Panc1 (cell line): Measurements from ENCODE around the gene GALNT10. TPM values are rescaled to one million over a fixed set of nuclear protein-coding genes. Genes with fewer than 3 reads are reported as not detected.

Source experiments
- ATAC-seq: fragments of 200-7000 bp; cut with Tn5 transposase; 2 replicates; pipeline ENCODE4 v1.9.1; 2020; ENCODE audit warnings: mild to moderate bottlenecking, moderate library complexity
- BruUV-seq: library from RNA; stranded (reverse); fragments of 400-500 nt; replicated peaks from 2 replicates; lab custom pipeline; 2021; lab: Mats Ljungman, UMichigan
- CTCF ChIA-PET: fragments of 300-600 bp; sonication (Branson Sonifier 250); formaldehyde crosslinking; loops from one replicate; lab custom pipeline; 2022; ENCODE audit warnings: antibody characterized with exemption; lab: Charles Lee
- POLR2A ChIA-PET: fragments of 300-600 bp; sonication (Branson Sonifier 250); formaldehyde crosslinking; loops from one replicate; lab custom pipeline; 2022; ENCODE audit warnings: antibody characterized with exemption; lab: Charles Lee
- DNase-seq: peaks from one replicate; pipeline ENCODE4 v3.0.0-alpha.2; 2010; ENCODE audit warnings: low read depth, low spot score
- H3K27ac ChIP-seq: 2 replicates; pipeline ENCODE4 v1.5.1; 2011; ENCODE audit warnings: mild to moderate bottlenecking, low read length, inconsistent platforms
- H3K27me3 ChIP-seq: fragments of 200-500 bp; sonication (Bioruptor generic); 2 replicates; pipeline ENCODE4 v1.6.0; 2014; ENCODE audit warnings: low read length, inconsistent platforms; ENCODE audit not compliant: control insufficient read depth, insufficient read depth
- H3K36me3 ChIP-seq: fragments of 200-500 bp; sonication (Bioruptor generic); 2 replicates; pipeline ENCODE4 v1.5.1; 2014; ENCODE audit warnings: inconsistent platforms, mild to moderate bottlenecking, low read length, moderate library complexity; ENCODE audit not compliant: control insufficient read depth, insufficient read depth
- H3K4me1 ChIP-seq: 2 replicates; pipeline ENCODE4 v1.5.1; 2011; ENCODE audit warnings: inconsistent platforms, mild to moderate bottlenecking, low read length, moderate library complexity; ENCODE audit not compliant: control insufficient read depth, insufficient read depth
- H3K4me3 ChIP-seq, 2 experiments: 2 replicates each; pipeline ENCODE4 v1.5.1; 2011 to 2012; ENCODE audit warnings: low read depth in 2 of 2, low read length in 2 of 2, mild to moderate bottlenecking in 2 of 2, inconsistent platforms in 1 of 2, moderate library complexity in 1 of 2
- H3K9me3 ChIP-seq: fragments of 200-500 bp; sonication (Bioruptor generic); 2 replicates; pipeline ENCODE4 v1.5.1; 2014; ENCODE audit warnings: low read depth, mild to moderate bottlenecking, inconsistent platforms, low read length, moderate library complexity; ENCODE audit not compliant: control insufficient read depth, insufficient read depth
- CTCF ChIP-seq: fragments of 450-650 bp; IDR thresholded peaks from 2 replicates; pipeline ENCODE4 v1.5.1; 2017; ENCODE audit warnings: mild to moderate bottlenecking
- POLR2AphosphoS5 ChIP-seq: IDR thresholded peaks from 2 replicates; pipeline ENCODE4 v1.6.1; 2012; ENCODE audit warnings: mild to moderate bottlenecking, low read depth, low read length, moderate library complexity
- REST ChIP-seq, 2 experiments: IDR thresholded peaks; 2 replicates each; pipeline ENCODE4 v1.6.1; 2011 to 2012; ENCODE audit warnings: low read depth in 2 of 2, control low read depth in 1 of 2, low read length in 1 of 2, mild to moderate bottlenecking in 1 of 2, moderate library complexity in 1 of 2; ENCODE audit not compliant: insufficient read depth in 1 of 2
- SIN3A ChIP-seq: IDR thresholded peaks from 2 replicates; pipeline ENCODE4 v1.6.1; 2012; ENCODE audit warnings: low read depth, mild to moderate bottlenecking, low read length, moderate library complexity, borderline replicate concordance; ENCODE audit not compliant: insufficient read depth
- TCF7L2 ChIP-seq: IDR thresholded peaks from 2 replicates; pipeline ENCODE4 v1.6.1; 2011; ENCODE audit warnings: mild to moderate bottlenecking, low read depth, low read length, inconsistent platforms
- in situ Hi-C: cut with HindIII; loops from 2 replicates; pipeline ENCODE4 v1.10.0; 2016; ENCODE audit warnings: low sequenced_read_pairs, low pct_unique_long_range_greater_than_20kb
- intact Hi-C: fragments of 100-400 bp; cut with micrococcal nuclease; formaldehyde crosslinking; loops from one replicate; pipeline ENCODE4 v1.10.0; 2022; ENCODE audit not compliant: unreplicated experiment
- total RNA-seq: library from RNA; stranded (reverse); gene quantifications from one replicate; pipeline ENCODE4 v1.2.1, GENCODE V29; 2021; ENCODE audit not compliant: unreplicated experiment

GALNT10 gene
- total RNA-seq, 1 experiment from 2014 or later: 50.5 TPM

DNA sequence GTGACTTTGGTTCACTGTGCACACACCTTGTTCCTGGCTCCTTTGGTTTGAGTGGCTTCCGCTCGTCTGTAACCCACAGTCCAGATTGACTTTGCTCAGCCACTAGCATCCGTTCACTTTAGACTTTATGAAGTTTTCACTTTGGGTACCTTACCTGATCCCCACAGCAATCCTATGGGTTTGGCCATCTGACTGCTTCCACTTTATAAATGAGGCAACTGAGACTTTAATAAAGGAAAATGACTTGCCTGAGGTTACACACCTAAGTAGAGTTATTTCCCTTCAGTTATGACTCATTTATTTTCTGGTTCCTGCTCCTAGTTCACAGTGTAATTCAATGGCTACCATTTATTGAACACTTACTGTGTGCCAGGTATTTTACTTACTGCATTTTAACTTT lies 161.0 kb downstream of the GALNT10 start:
- no peak for TF ChIP-seq CTCF
- no peak for TF ChIP-seq REST (IDR thresholded peaks at IDR 0.05; ENCODE audit: insufficient read depth in 1 of 2, low read depth in 2 of 2, low read length in 1 of 2)
- TF ChIP-seq TCF7L2: no peak
- no peak for TF ChIP-seq SIN3A
- TF ChIP-seq POLR2AphosphoS5: no peak
- DNase-seq (no peak), ATAC-seq (no peak)
- Histone ChIP-seq H3K4me1 (no peaks in the 10 kb centered on the region; the same call in 1 of the 2 replicates), H3K9me3 (no peaks in the 10 kb centered on the region), H3K27me3 (no peaks in the 10 kb centered on the region), H3K4me3 (no peak overlapping the region), H3K27ac (no peak overlapping the region), H3K36me3 (no peaks in the 10 kb centered on the region)
- in situ Hi-C loops (no loop called here), intact Hi-C loops (no loop called here)
- POLR2A ChIA-PET: no interaction called here
- BruUV-seq: no TSS peak
- CTCF ChIA-PET: no interaction called here

DNA sequence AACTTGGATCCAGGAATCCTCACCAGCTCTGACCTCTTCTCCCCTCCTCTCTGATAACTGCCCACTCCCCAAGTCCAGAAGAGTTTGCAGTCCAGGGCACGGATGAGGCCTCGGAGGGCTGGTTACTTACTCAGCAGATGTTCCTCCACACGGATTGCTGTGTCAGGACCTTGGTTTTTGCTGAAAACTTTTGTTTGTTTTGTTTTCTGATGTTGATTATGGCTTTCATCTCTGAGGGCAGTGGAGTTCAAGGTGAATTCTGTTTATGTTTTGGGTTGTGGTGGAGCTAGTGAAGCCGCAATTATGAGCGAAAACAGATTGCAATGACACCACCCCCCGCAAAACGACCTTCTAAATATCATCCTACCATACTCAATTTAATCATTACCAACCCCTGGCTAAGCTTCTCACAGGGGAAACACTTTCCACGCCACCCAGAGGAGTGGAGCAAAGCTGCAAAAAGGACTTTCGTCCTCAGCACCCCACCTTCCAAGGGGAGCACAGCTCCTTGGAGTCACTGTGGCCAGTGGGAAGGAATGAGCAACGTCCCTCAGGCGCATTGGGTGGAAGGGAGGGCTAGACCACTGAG lies 162.5 kb downstream of the GALNT10 start:
- no peak for TF ChIP-seq REST (IDR thresholded peaks at IDR 0.05; ENCODE audit: insufficient read depth in 1 of 2, low read depth in 2 of 2, low read length in 1 of 2)
- TF ChIP-seq TCF7L2: no peak
- no peak for TF ChIP-seq SIN3A
- no peak for TF ChIP-seq POLR2AphosphoS5
- no peak for TF ChIP-seq CTCF
- no peak for DNase-seq
- Histone ChIP-seq H3K4me3 (no peak overlapping the region), H3K9me3 (no peaks in the 10 kb centered on the region), H3K27ac (no peak overlapping the region), H3K4me1 (no peaks in the 10 kb centered on the region), H3K27me3 (no peaks in the 10 kb centered on the region), H3K36me3 (no peaks in the 10 kb centered on the region)
- POLR2A ChIA-PET: no interaction called here
- BruUV-seq: no TSS peak
- ATAC-seq: no peak
- in situ Hi-C loops: no loop called here
- CTCF ChIA-PET: interaction anchor here (0.6 kb wide), 1 partner anchor 86 kb away, joined by 3 read pairs; no protein-coding TSS in a partner anchor
- intact Hi-C loops: no loop called here
